ENCODE data around the gene PRKCZ. TPM values are rescaled to one million over a fixed set of nuclear protein-coding genes. Genes with fewer than 3 reads are reported as not detected.
A peak's percentile ranks its signal among the peaks of the same experiment; 100 is the strongest.

Gene PRKCZ
- polyA plus RNA-seq, 1 donor: 7.8 TPM

GRCh38 chr1:2181271-2181670 is 131.1 kb downstream of the PRKCZ start:
- no peak for DNase-seq

GRCh38 chr1:2181752-2182151 is 131.5 kb downstream of the PRKCZ start:
- DNase-seq: no peak

- DNase-seq: no peak
Observed at GRCh38 chr1:2182376-2182775, 132.2 kb downstream of the PRKCZ start.

GRCh38 chr1:2183937-2184334 is 133.7 kb downstream of the PRKCZ start:
- no peak for DNase-seq

- no peak for DNase-seq
Observed at GRCh38 chr1:2184531-2184930, 134.3 kb downstream of the PRKCZ start.

- DNase-seq: no peak
Observed at GRCh38 chr1:2184934-2185333, 134.7 kb downstream of the PRKCZ start.

GRCh38 chr1:2185880-2186855 is 136.0 kb downstream of the PRKCZ start:
- no peak for DNase-seq

GRCh38 chr1:2186901-2187300 is 136.7 kb downstream of the PRKCZ start:
- DNase-seq: no peak

- no peak for DNase-seq
Observed at GRCh38 chr1:2187619-2188018, 137.4 kb downstream of the PRKCZ start.

GRCh38 chr1:2188336-2188735 is 138.1 kb downstream of the PRKCZ start:
- DNase-seq: no peak

GRCh38 chr1:2189459-2190425 is 139.5 kb downstream of the PRKCZ start:
- peak; percentile 94 for DNase-seq

GRCh38 chr1:2190491-2190976 is 140.3 kb downstream of the PRKCZ start:
- no peak for DNase-seq

- DNase-seq: no peak
Observed at GRCh38 chr1:2192031-2192995, 142.1 kb downstream of the PRKCZ start.

- no peak for DNase-seq
Observed at GRCh38 chr1:2193514-2194281, 143.5 kb downstream of the PRKCZ start.

- no peak for DNase-seq
Observed at GRCh38 chr1:2194319-2194897, 144.2 kb downstream of the PRKCZ start, which contains the start of gene FAAP20. Gene FAAP20 (minus strand): TSS chr1:2194772. CDS start chr1:2194749, 23 bp downstream.

GRCh38 chr1:2194898-2195673 is 144.9 kb downstream of the PRKCZ start:
- peak; percentile 91 for DNase-seq

GRCh38 chr1:2195785-2196184 is 145.6 kb downstream of the PRKCZ start:
- no peak for DNase-seq

- DNase-seq: no peak
Observed at GRCh38 chr1:2196901-2197638, 146.9 kb downstream of the PRKCZ start.

GRCh38 chr1:2197707-2198165 is 147.5 kb downstream of the PRKCZ start:
- DNase-seq: no peak

Measured in hindlimb muscle (tissue), 1 donor.